ENCODE data around the gene CAPS.

The CAPS gene

GRCh38 chr19:5949792-5950305 lies 35.8 kb downstream of the CAPS start:
- peaks cover 14% of the 10 kb centered on the region for H3K4me1 ChIP-seq (ENCODE audit: insufficient read depth, insufficient read length)

GRCh38 chr19:5950741-5951140 lies 36.7 kb downstream of the CAPS start:
- no peak overlapping the region for H3K4me3 ChIP-seq (ENCODE audit: insufficient read length, low read depth)
- H3K9ac ChIP-seq (ENCODE audit: insufficient read length, low read depth), result no peak overlapping the region
- H3K9me3 ChIP-seq (ENCODE audit: insufficient read depth, low read length), result no peaks in the 10 kb centered on the region
- peaks cover 12% of the 10 kb centered on the region for H3K4me1 ChIP-seq (ENCODE audit: insufficient read depth, insufficient read length)
- no peak for DNase-seq (ENCODE audit: low read depth, low spot score)
- H3K36me3 ChIP-seq (ENCODE audit: insufficient read depth, insufficient read length, low read length), result peaks cover 39% of the 10 kb centered on the region
- no peaks in the 10 kb centered on the region for H3K27me3 ChIP-seq (ENCODE audit: insufficient read depth, insufficient read length)
- TF ChIP-seq ZNF274 (IDR thresholded peaks at IDR 0.05; ENCODE audit: low read depth, low read length) (no peak), YY1 (IDR thresholded peaks at IDR 0.05; ENCODE audit: insufficient read depth, insufficient read length) (no peak), SUZ12 (IDR thresholded peaks at IDR 0.05; ENCODE audit: extremely low read depth, insufficient read depth, insufficient read length) (no peak)

More at GRCh38 chr19:5949792-5950305, 35.8 kb downstream of the CAPS start:
- Histone ChIP-seq H3K4me3 (ENCODE audit: insufficient read length, low read depth) (no peak overlapping the region), H3K36me3 (ENCODE audit: insufficient read depth, insufficient read length, low read length) (peaks cover 46% of the 10 kb centered on the region), H3K9me3 (ENCODE audit: insufficient read depth, low read length) (no peaks in the 10 kb centered on the region), H3K9ac (ENCODE audit: insufficient read length, low read depth) (no peak overlapping the region), H3K27me3 (ENCODE audit: insufficient read depth, insufficient read length) (no peaks in the 10 kb centered on the region)
- TF ChIP-seq SUZ12 (IDR thresholded peaks at IDR 0.05; ENCODE audit: extremely low read depth, insufficient read depth, insufficient read length) (no peak), YY1 (IDR thresholded peaks at IDR 0.05; ENCODE audit: insufficient read depth, insufficient read length) (no peak), ZNF274 (IDR thresholded peaks at IDR 0.05; ENCODE audit: low read depth, low read length) (no peak)
- DNase-seq (ENCODE audit: low read depth, low spot score), result no peak

- no peak for DNase-seq (ENCODE audit: low read depth, low spot score)
- H3K4me3 ChIP-seq (ENCODE audit: insufficient read length, low read depth), result no peak overlapping the region
- peaks cover 34% of the 10 kb centered on the region for H3K36me3 ChIP-seq (ENCODE audit: insufficient read depth, insufficient read length, low read length)
- H3K4me1 ChIP-seq (ENCODE audit: insufficient read depth, insufficient read length), result peaks cover 12% of the 10 kb centered on the region
- no peak overlapping the region for H3K9ac ChIP-seq (ENCODE audit: insufficient read length, low read depth)
- TF ChIP-seq ZNF274 (IDR thresholded peaks at IDR 0.05; ENCODE audit: low read depth, low read length) (no peak), SUZ12 (IDR thresholded peaks at IDR 0.05; ENCODE audit: extremely low read depth, insufficient read depth, insufficient read length) (no peak), YY1 (IDR thresholded peaks at IDR 0.05; ENCODE audit: insufficient read depth, insufficient read length) (no peak)
- H3K27me3 ChIP-seq (ENCODE audit: insufficient read depth, insufficient read length), result no peaks in the 10 kb centered on the region
- H3K9me3 ChIP-seq (ENCODE audit: insufficient read depth, low read length), result no peaks in the 10 kb centered on the region
Observed at GRCh38 chr19:5951338-5951861, 37.3 kb downstream of the CAPS start.

- DNase-seq (ENCODE audit: low read depth, low spot score), result no peak
- H3K9me3 ChIP-seq (ENCODE audit: insufficient read depth, low read length), result no peaks in the 10 kb centered on the region
- TF ChIP-seq YY1 (IDR thresholded peaks at IDR 0.05; ENCODE audit: insufficient read depth, insufficient read length) (no peak), ZNF274 (IDR thresholded peaks at IDR 0.05; ENCODE audit: low read depth, low read length) (no peak), SUZ12 (IDR thresholded peaks at IDR 0.05; ENCODE audit: extremely low read depth, insufficient read depth, insufficient read length) (no peak)
- no peaks in the 10 kb centered on the region for H3K27me3 ChIP-seq (ENCODE audit: insufficient read depth, insufficient read length)
- H3K36me3 ChIP-seq (ENCODE audit: insufficient read depth, insufficient read length, low read length), result peaks cover 34% of the 10 kb centered on the region
- peaks cover 16% of the 10 kb centered on the region for H3K4me1 ChIP-seq (ENCODE audit: insufficient read depth, insufficient read length)
- H3K9ac ChIP-seq (ENCODE audit: insufficient read length, low read depth), result no peak overlapping the region
- no peak overlapping the region for H3K4me3 ChIP-seq (ENCODE audit: insufficient read length, low read depth)
Observed at GRCh38 chr19:5952193-5953029, 38.4 kb downstream of the CAPS start.

GRCh38 chr19:5953030-5953589 lies 39.1 kb downstream of the CAPS start:
- H3K27me3 ChIP-seq (ENCODE audit: insufficient read depth, insufficient read length), result no peaks in the 10 kb centered on the region
- no peak overlapping the region for H3K9ac ChIP-seq (ENCODE audit: insufficient read length, low read depth)
- no peak overlapping the region for H3K4me3 ChIP-seq (ENCODE audit: insufficient read length, low read depth)
- H3K9me3 ChIP-seq (ENCODE audit: insufficient read depth, low read length), result no peaks in the 10 kb centered on the region
- TF ChIP-seq ZNF274 (IDR thresholded peaks at IDR 0.05; ENCODE audit: low read depth, low read length) (no peak), YY1 (IDR thresholded peaks at IDR 0.05; ENCODE audit: insufficient read depth, insufficient read length) (no peak), SUZ12 (IDR thresholded peaks at IDR 0.05; ENCODE audit: extremely low read depth, insufficient read depth, insufficient read length) (no peak)
- peaks cover 36% of the 10 kb centered on the region for H3K36me3 ChIP-seq (ENCODE audit: insufficient read depth, insufficient read length, low read length)
- DNase-seq (ENCODE audit: low read depth, low spot score), result no peak
- H3K4me1 ChIP-seq (ENCODE audit: insufficient read depth, insufficient read length), result peaks cover 16% of the 10 kb centered on the region

GRCh38 chr19:5953680-5954213 lies 39.7 kb downstream of the CAPS start:
- peaks cover 38% of the 10 kb centered on the region for H3K36me3 ChIP-seq (ENCODE audit: insufficient read depth, insufficient read length, low read length)
- no peak for TF ChIP-seq YY1 (IDR thresholded peaks at IDR 0.05; ENCODE audit: insufficient read depth, insufficient read length)
- TF ChIP-seq ZNF274 (IDR thresholded peaks at IDR 0.05; ENCODE audit: low read depth, low read length), result no peak
- no peak for TF ChIP-seq SUZ12 (IDR thresholded peaks at IDR 0.05; ENCODE audit: extremely low read depth, insufficient read depth, insufficient read length)
- peaks cover 21% of the 10 kb centered on the region for H3K4me1 ChIP-seq (ENCODE audit: insufficient read depth, insufficient read length)

GRCh38 chr19:5954293-5954692 lies 40.2 kb downstream of the CAPS start:
- Histone ChIP-seq H3K27me3 (ENCODE audit: insufficient read depth, insufficient read length) (no peaks in the 10 kb centered on the region), H3K9ac (ENCODE audit: insufficient read length, low read depth) (no peak overlapping the region), H3K4me1 (ENCODE audit: insufficient read depth, insufficient read length) (peaks cover 24% of the 10 kb centered on the region), H3K9me3 (ENCODE audit: insufficient read depth, low read length) (no peaks in the 10 kb centered on the region), H3K36me3 (ENCODE audit: insufficient read depth, insufficient read length, low read length) (peaks cover 41% of the 10 kb centered on the region), H3K4me3 (ENCODE audit: insufficient read length, low read depth) (no peak overlapping the region)
- DNase-seq (ENCODE audit: low read depth, low spot score), result no peak
- TF ChIP-seq ZNF274 (IDR thresholded peaks at IDR 0.05; ENCODE audit: low read depth, low read length) (no peak), SUZ12 (IDR thresholded peaks at IDR 0.05; ENCODE audit: extremely low read depth, insufficient read depth, insufficient read length) (no peak), YY1 (IDR thresholded peaks at IDR 0.05; ENCODE audit: insufficient read depth, insufficient read length) (no peak)

More at GRCh38 chr19:5953680-5954213, 39.7 kb downstream of the CAPS start:
- Histone ChIP-seq H3K9ac (ENCODE audit: insufficient read length, low read depth) (no peak overlapping the region), H3K4me3 (ENCODE audit: insufficient read length, low read depth) (no peak overlapping the region), H3K27me3 (ENCODE audit: insufficient read depth, insufficient read length) (no peaks in the 10 kb centered on the region), H3K9me3 (ENCODE audit: insufficient read depth, low read length) (no peaks in the 10 kb centered on the region)
- no peak for DNase-seq (ENCODE audit: low read depth, low spot score)

Data from NT2/D1 (cell line).